Spleen (tissue), 11 donors: ENCODE measurements around the gene KCTD5. TPM values are rescaled to one million over a fixed set of nuclear protein-coding genes. Genes with fewer than 3 reads are reported as not detected.

Source experiments
- DNase-seq: peaks from one replicate; pipeline ENCODE4 v3.0.0-alpha.2; 2020
- H3K27ac ChIP-seq, 8 donors: fragments of 200-600 bp; sonication (generic) in 7 of 8; 1 replicate in 4 of 8; 2 replicates in 4 of 8; pipeline versions ENCODE4 v1.5.0 to v1.8.0; 2016 to 2021; ENCODE audit warnings: inconsistent platforms in 4 of 8, mild to moderate bottlenecking in 4 of 8, moderate library complexity in 1 of 8
- H3K27me3 ChIP-seq, 7 donors: fragments of 200-600 bp; sonication (generic) in 6 of 7; replicated peaks in 1 of 7; 1 replicate in 4 of 7; 2 replicates in 3 of 7; pipeline versions ENCODE4 v1.5.0 to v1.8.0; 2016 to 2021; ENCODE audit warnings: inconsistent platforms in 3 of 7, mild to moderate bottlenecking in 1 of 7
- H3K36me3 ChIP-seq, 6 donors: fragments of 200-600 bp; sonication (generic) in 5 of 6; 1 replicate in 4 of 6; 2 replicates in 2 of 6; pipeline versions ENCODE4 v1.5.0 to v1.8.0; 2016 to 2021; ENCODE audit warnings: inconsistent platforms in 2 of 6
- H3K4me1 ChIP-seq, 6 donors: fragments of 200-600 bp; sonication (generic) in 5 of 6; 1 replicate in 3 of 6; 2 replicates in 3 of 6; pipeline versions ENCODE4 v1.5.0 to v1.8.0; 2016 to 2021; ENCODE audit warnings: inconsistent platforms in 3 of 6
- H3K4me3 ChIP-seq, 8 donors: fragments of 200-600 bp; sonication (generic) in 7 of 8; 1 replicate in 4 of 8; 2 replicates in 4 of 8; pipeline versions ENCODE4 v1.5.0 to v1.8.0; 2016 to 2021; ENCODE audit warnings: inconsistent platforms in 4 of 8, mild to moderate bottlenecking in 4 of 8, moderate library complexity in 2 of 8
- H3K9me3 ChIP-seq, 8 donors: fragments of 200-600 bp; sonication (generic) in 7 of 8; 1 replicate in 4 of 8; 2 replicates in 4 of 8; pipeline versions ENCODE4 v1.5.0 to v1.8.0; 2016 to 2021; ENCODE audit warnings: inconsistent platforms in 4 of 8
- CTCF ChIP-seq, 11 experiments: fragments of 200-600 bp in 7 of 11; fragments of 450-650 bp in 4 of 11; sonication (generic) in 4 of 11; IDR thresholded peaks in 8 of 11; conservative IDR thresholded peaks in 3 of 11; 1 replicate in 7 of 11; 2 replicates in 4 of 11; pipeline versions ENCODE4 v1.4.0 to v1.8.0; 2016 to 2021; ENCODE audit warnings: antibody characterized with exemption in 11 of 11, inconsistent platforms in 4 of 11, mild to moderate bottlenecking in 1 of 11
- POLR2A ChIP-seq, 3 donors: fragments of 450-650 bp; IDR thresholded peaks; one replicate each; pipeline ENCODE4 v1.5.1; 2017; ENCODE audit warnings: antibody characterized with exemption in 3 of 3, mild to moderate bottlenecking in 1 of 3
- POLR2AphosphoS5 ChIP-seq, 3 donors: sonication (generic); formaldehyde crosslinking; IDR thresholded peaks; one replicate each; pipeline ENCODE4 v1.5.1; 2017; ENCODE audit warnings: antibody characterized with exemption in 3 of 3
- WGBS, 5 donors: extraction: QIAGEN DNeasy Blood & Tissue Kit in 3 of 5; methylation state at CpG; one replicate each; pipeline versions ENCODE4 v1.1.5 to v1.1.7; 2013 to 2018; 5-methylcytosine and 5-hydroxymethylcytosine counted together
- intact Hi-C: fragments of 100-400 bp; cut with DNase I; formaldehyde crosslinking; loops from one replicate; pipeline ENCODE4 v1.15.0; 2023; ENCODE audit warnings: low total_unique reads
- polyA plus RNA-seq, 3 donors: library from polyadenylated mRNA; stranded (reverse); fragments of 200-250 nt; gene quantifications; one replicate each; pipeline ENCODE4 v1.2.1, GENCODE V29; 2013
- total RNA-seq, 7 donors: library from RNA; depleted of rRNA in 3 of 7; stranded (reverse); fragments of >200 nt in 3 of 7; fragmentation: NEBNext Ultra II Directional in 4 of 7; extraction: Animal tissue kit (Norgen Biotek cat#: 25700) in 4 of 7; gene quantifications; one replicate each; pipeline versions ENCODE4 v1.1.0 to v1.2.1, GENCODE V29; 2016 to 2021
- donor health status: healthy with polysubstance abuse.
- donor health status: DM: no; HTN: no; CAD: no; lungs with moderate emphysema.
- donor health status: DM: no; HTN: no; CAD: no.
- donor health status: Bipolar disorder and iron deficiency.
- donor health status: healthy.
- donor health status: DM: no; HTN: no; CAD: no.
- donor health status: DM: yes; HTN: yes; CAD: no.

KCTD5 gene
- total and polyA plus RNA-seq, 10 donors = 13.1 to 32.1 (median 26.5) TPM

DNA sequence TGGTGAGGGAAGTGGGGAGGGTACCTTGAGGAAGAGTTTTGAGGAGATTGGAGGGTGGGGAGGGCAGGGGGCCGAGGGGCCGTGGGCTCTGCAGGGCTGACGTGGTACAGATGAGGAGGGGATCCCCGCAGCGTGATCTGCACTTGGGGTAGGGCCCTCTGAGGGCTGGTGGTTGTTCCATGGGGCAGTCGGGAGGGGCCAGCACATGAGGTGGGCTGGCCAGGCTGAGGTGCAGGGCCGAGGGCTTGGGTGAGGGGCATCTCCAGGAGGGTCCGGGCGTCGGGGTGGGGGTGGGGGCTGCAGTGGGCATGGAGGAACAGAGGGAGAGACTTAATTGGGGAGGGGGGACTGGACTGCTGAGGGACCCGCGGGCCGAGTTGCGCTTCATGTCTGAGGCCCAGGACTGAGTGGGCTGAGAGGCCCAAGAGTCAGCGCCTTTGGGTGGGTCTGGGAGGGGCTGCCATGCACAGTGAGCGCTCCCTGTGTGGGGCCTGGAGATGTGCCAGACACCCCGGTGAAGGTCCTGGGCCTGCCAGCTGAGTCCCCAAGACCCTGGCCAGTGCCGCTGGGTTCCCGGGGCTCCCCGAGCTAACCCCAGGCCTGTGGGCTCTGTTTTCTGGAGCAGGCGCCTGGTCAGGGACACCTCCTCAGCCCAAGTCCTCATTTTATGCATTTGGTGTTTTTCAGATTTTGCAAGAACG lies 24.4 kb downstream of the KCTD5 start:
- Histone ChIP-seq H3K36me3 (peaks cover 0 to 87% (median 73%) of the 10 kb centered on the region in 6 donors), H3K27me3 (no peaks in the 10 kb centered on the region), H3K4me3 (no peak overlapping the region), H3K4me1 (no peaks in the 10 kb centered on the region), H3K9me3 (no peaks in the 10 kb centered on the region), H3K27ac (no peak overlapping the region)
- no peak for DNase-seq
- TF ChIP-seq POLR2AphosphoS5 (IDR thresholded peaks at IDR 0.05) (no peak), POLR2A (IDR thresholded peaks at IDR 0.05) (no peak), CTCF (IDR thresholded peaks at IDR 0.05 in 8 of 11, conservative IDR thresholded peaks at IDR 0.05 in 3 of 11) (no peak)
- WGBS, 5 donors = 94% methylated on average over 18 to 22 of the region's 22 CpGs
- intact Hi-C loops = no loop called here

- Histone ChIP-seq H3K4me1 (no peaks in the 10 kb centered on the region), H3K36me3 (peaks cover 0 to 78% (median 64%) of the 10 kb centered on the region in 6 donors), H3K4me3 (no peak overlapping the region), H3K9me3 (no peaks in the 10 kb centered on the region), H3K27ac (no peak overlapping the region), H3K27me3 (no peaks in the 10 kb centered on the region)
- peak; percentile 69 for DNase-seq
- intact Hi-C loops = no loop called here
- 94 to 96% (median 95%) methylated on average over 48 to 51 of the region's 51 CpGs for WGBS, 5 donors
- TF ChIP-seq POLR2A (IDR thresholded peaks at IDR 0.05) (no peak), POLR2AphosphoS5 (IDR thresholded peaks at IDR 0.05) (peak in 1 of 3 donors; percentile 41)
These were observed 25.3 kb downstream of the KCTD5 start for GRCh38 chr16:2707368-2708289.

- peaks cover 0 to 72% (median 58%) of the 10 kb centered on the region in 6 donors for H3K36me3 ChIP-seq
- no peaks in the 10 kb centered on the region for H3K27me3 ChIP-seq
- no peak overlapping the region for H3K4me3 ChIP-seq
- H3K27ac ChIP-seq = no peak overlapping the region
- intact Hi-C loops = no loop called here
- 94 to 98% (median 97%) methylated on average over 14 of the region's 14 CpGs for WGBS, 5 donors
- no peaks in the 10 kb centered on the region for H3K9me3 ChIP-seq
- TF ChIP-seq POLR2A (IDR thresholded peaks at IDR 0.05) = no peak
- no peak for TF ChIP-seq CTCF (IDR thresholded peaks at IDR 0.05 in 8 of 11, conservative IDR thresholded peaks at IDR 0.05 in 3 of 11)
- no peak for DNase-seq
- H3K4me1 ChIP-seq = no peaks in the 10 kb centered on the region
These were observed 25.9 kb downstream of the KCTD5 start for GRCh38 chr16:2708290-2708639.

- peak; percentile 56 for DNase-seq
- 93 to 97% (median 95%) methylated on average over 17 to 22 of the region's 22 CpGs for WGBS, 5 donors
- Histone ChIP-seq H3K9me3 (no peaks in the 10 kb centered on the region), H3K4me3 (no peak overlapping the region), H3K36me3 (peaks cover 0 to 64% (median 50%) of the 10 kb centered on the region in 6 donors), H3K4me1 (no peaks in the 10 kb centered on the region), H3K27ac (no peak overlapping the region), H3K27me3 (peaks cover 0 to 2% (median 0%) of the 10 kb centered on the region in 7 donors)
- TF ChIP-seq POLR2AphosphoS5 (IDR thresholded peaks at IDR 0.05) (no peak), POLR2A (IDR thresholded peaks at IDR 0.05) (no peak), CTCF (IDR thresholded peaks at IDR 0.05 in 8 of 11, conservative IDR thresholded peaks at IDR 0.05 in 3 of 11) (no peak)
- intact Hi-C loops = no loop called here
These were observed 26.7 kb downstream of the KCTD5 start for GRCh38 chr16:2708955-2709587.
